Lung (tissue), 12 donors: Measurements from ENCODE around the gene PPA2. TPM values are rescaled to one million over a fixed set of nuclear protein-coding genes. Genes with fewer than 3 reads are reported as not detected.
A peak's percentile ranks its signal among the peaks of the same experiment; 100 is the strongest.

Experiments
- ATAC-seq: fragments of 200-7000 bp; cut with Tn5 transposase; one replicate; pipeline ENCODE4 v1.9.1; 2020; ENCODE audit warnings: moderate number of reproducible peaks; ENCODE audit not compliant: insufficient read depth, low FRiP score
- DNase-seq, 3 donors: peaks; one replicate each; pipeline ENCODE4 v3.0.0-alpha.2; 2013 to 2017
- H3K27ac ChIP-seq, 2 donors: one replicate each; pipeline ENCODE4 v1.5.1; 2013; ENCODE audit warnings: mild to moderate bottlenecking in 2 of 2, moderate library complexity in 2 of 2, control low read depth in 1 of 2, inconsistent platforms in 1 of 2, low read depth in 1 of 2, low read length in 1 of 2
- H3K27me3 ChIP-seq, 3 donors: one replicate each; pipeline ENCODE4 v1.5.1; 2013; ENCODE audit warnings: low read length in 2 of 3; ENCODE audit not compliant: control insufficient read depth in 3 of 3, insufficient read depth in 3 of 3
- H3K36me3 ChIP-seq, 4 donors: one replicate each; pipeline ENCODE4 v1.5.1; 2013; ENCODE audit warnings: low read length in 4 of 4, mild to moderate bottlenecking in 1 of 4, moderate library complexity in 1 of 4; ENCODE audit not compliant: control insufficient read depth in 4 of 4, insufficient read depth in 4 of 4
- H3K4me1 ChIP-seq, 5 donors: one replicate each; pipeline ENCODE4 v1.5.1; 2013; ENCODE audit warnings: low read length in 5 of 5, mild to moderate bottlenecking in 2 of 5, moderate library complexity in 1 of 5; ENCODE audit not compliant: control insufficient read depth in 5 of 5, insufficient read depth in 5 of 5
- H3K4me3 ChIP-seq: one replicate; pipeline ENCODE4 v1.5.1; 2013; ENCODE audit warnings: mild to moderate bottlenecking, control low read depth, moderate library complexity
- H3K9ac ChIP-seq, 2 donors: one replicate each; pipeline ENCODE4 v1.5.1; 2013; ENCODE audit warnings: low read length in 2 of 2, control low read depth in 1 of 2; ENCODE audit not compliant: insufficient read depth in 1 of 2
- H3K9me3 ChIP-seq, 4 donors: one replicate each; pipeline ENCODE4 v1.5.1; 2013; ENCODE audit warnings: low read length in 3 of 4, mild to moderate bottlenecking in 1 of 4, moderate library complexity in 1 of 4; ENCODE audit not compliant: control insufficient read depth in 4 of 4, insufficient read depth in 3 of 4
- WGBS, 2 donors: extraction: QIAGEN DNeasy Blood & Tissue Kit; methylation state at CpG; one replicate each; pipeline ENCODE4 v1.1.7; 2013; 5-methylcytosine and 5-hydroxymethylcytosine counted together
- polyA plus RNA-seq, 2 donors: library from polyadenylated mRNA; stranded (reverse); fragments of 200-250 nt; gene quantifications; one replicate each; pipeline ENCODE4 v1.2.1, GENCODE V29; 2013
- total RNA-seq, 2 donors: library from RNA; depleted of rRNA in 1 of 2; stranded (reverse); fragments of >200 nt in 1 of 2; gene quantifications; one replicate each; pipeline ENCODE4 v1.2.1, GENCODE V29; 2014 to 2021
- TF ChIP-seq, protein P1 (sequence below): IDR thresholded peaks from 2 replicates; pipeline ENCODE4 v1.5.1; 2012; ENCODE audit warnings: mild to moderate bottlenecking; ENCODE audit errors: control extremely low read depth, extremely low read depth
- donor health status: control.
- donor health status: control.
- donor health status: Bipolar disorder and iron deficiency.
- donor health status: healthy.
- donor health status: DM: yes; HTN: yes; CAD: no.

PPA2 gene
- total and polyA plus RNA-seq, 4 donors: 70.0 to 114 (median 77.1) TPM

DNA sequence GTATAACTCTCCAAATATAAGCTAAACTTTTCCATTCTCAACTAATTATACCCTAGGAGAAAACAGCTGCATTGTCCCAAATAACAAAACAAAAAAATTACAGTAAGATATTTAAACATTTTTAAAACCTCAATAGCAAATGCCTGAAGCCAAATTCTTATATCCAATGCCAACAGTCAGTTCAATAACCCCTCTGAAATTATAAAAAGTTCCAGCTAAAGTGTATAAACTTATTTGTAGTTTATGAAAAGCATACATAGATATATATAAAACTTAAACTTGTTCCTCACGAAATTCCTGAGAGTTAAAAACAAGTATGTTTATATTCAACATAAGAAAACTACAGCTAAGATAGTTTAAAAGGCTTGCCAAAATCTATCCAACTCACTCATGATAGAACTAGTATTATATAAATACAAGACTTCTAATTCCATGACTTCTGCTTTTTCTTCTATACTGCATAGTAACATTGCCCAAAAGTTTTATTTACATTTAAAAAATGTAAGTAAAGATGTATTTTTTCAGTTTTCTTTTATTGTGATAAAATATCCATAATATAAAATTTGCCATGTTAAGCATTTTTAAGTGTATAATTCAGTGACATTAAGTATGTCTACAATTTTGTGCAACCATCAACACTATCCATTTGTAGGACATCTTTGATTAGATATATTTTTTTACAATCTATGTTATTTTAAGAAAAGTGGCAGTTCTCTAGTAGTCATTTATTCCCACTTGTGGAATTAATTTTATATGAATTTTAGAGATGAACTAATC is 72.8 kb downstream of the PPA2 start:
- H3K27me3 ChIP-seq: no peaks in the 10 kb centered on the region
- H3K9me3 ChIP-seq: no peaks in the 10 kb centered on the region
- no peak for ATAC-seq
- no peak overlapping the region for H3K27ac ChIP-seq
- peaks cover 0 to 30% (median 0%) of the 10 kb centered on the region in 5 donors for H3K4me1 ChIP-seq
- WGBS, 2 donors: 78 to 91% methylated on average over 1 of the region's 1 CpG
- H3K36me3 ChIP-seq: peaks cover 2 to 7% (median 3%) of the 10 kb centered on the region in 4 donors
- H3K4me3 ChIP-seq: no peak overlapping the region
- DNase-seq: peak in 2 of 3 donors; percentile 91
- H3K9ac ChIP-seq: no peak overlapping the region
- TF ChIP-seq, protein P1, sequence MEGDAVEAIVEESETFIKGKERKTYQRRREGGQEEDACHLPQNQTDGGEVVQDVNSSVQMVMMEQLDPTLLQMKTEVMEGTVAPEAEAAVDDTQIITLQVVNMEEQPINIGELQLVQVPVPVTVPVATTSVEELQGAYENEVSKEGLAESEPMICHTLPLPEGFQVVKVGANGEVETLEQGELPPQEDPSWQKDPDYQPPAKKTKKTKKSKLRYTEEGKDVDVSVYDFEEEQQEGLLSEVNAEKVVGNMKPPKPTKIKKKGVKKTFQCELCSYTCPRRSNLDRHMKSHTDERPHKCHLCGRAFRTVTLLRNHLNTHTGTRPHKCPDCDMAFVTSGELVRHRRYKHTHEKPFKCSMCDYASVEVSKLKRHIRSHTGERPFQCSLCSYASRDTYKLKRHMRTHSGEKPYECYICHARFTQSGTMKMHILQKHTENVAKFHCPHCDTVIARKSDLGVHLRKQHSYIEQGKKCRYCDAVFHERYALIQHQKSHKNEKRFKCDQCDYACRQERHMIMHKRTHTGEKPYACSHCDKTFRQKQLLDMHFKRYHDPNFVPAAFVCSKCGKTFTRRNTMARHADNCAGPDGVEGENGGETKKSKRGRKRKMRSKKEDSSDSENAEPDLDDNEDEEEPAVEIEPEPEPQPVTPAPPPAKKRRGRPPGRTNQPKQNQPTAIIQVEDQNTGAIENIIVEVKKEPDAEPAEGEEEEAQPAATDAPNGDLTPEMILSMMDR: no peak

DNA sequence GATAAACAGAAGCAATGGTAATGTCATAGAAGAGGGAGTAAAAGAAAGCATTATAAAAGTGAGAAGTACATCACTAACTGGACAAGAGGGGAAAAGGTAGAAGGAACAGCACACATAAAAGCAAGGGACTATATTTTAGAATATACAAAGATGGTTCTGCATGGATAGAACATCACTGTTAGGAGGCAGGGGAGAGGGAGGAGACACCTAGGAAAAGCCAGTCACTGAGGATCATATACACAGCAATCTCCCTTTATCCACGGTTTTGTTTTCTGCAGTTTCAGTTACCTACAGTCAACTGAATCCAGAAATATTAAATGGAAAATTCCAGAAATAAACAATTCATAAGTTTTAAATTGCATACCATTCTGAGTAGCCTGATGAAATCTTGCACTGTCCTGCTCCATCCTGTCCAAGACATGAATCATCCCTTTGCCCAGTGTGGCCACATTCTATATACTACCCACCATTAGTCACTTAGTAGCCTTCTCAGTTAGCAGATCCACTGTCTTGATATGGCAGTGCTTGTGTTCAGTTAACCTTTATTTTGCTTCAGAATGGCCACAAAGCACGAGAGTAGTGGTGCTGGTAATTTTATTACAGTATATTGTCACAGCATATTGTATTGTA is 74.2 kb downstream of the PPA2 start:
- Histone ChIP-seq H3K4me1 (peaks cover 0 to 31% (median 0%) of the 10 kb centered on the region in 5 donors), H3K27ac (no peak overlapping the region), H3K36me3 (peaks cover 0 to 12% (median 3%) of the 10 kb centered on the region in 4 donors), H3K4me3 (no peak overlapping the region), H3K27me3 (no peaks in the 10 kb centered on the region), H3K9me3 (no peaks in the 10 kb centered on the region), H3K9ac (no peak overlapping the region)
- ATAC-seq: no peak
- TF ChIP-seq, protein P1: no peak
- 92 to 98% methylated on average over 2 of the region's 2 CpGs for WGBS, 2 donors
- DNase-seq: no peak

DNA sequence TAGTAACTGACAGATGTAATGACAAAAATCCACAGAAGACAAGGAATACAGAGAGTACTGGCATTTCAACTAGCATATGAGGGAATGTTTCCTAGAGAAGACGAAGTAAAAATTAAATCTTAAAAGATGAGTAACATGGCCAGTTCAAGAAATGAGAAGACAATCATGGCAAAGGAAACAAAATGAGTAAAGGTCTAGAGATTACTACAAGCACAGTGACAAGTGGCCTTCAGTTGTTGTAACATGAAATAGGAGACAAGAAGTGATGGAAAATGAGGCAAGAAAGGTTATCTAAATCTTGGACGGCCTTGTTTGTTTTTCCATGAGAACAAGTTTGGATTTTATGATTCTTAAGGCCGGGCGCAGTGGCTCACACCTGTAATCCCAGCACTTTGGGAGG is 81.0 kb downstream of the PPA2 start:
- Histone ChIP-seq H3K4me1 (peaks cover 0 to 6% (median 0%) of the 10 kb centered on the region in 5 donors), H3K27ac (no peak overlapping the region), H3K9ac (no peak overlapping the region), H3K4me3 (no peak overlapping the region), H3K27me3 (no peaks in the 10 kb centered on the region), H3K9me3 (no peaks in the 10 kb centered on the region), H3K36me3 (peaks cover 0 to 12% (median 4%) of the 10 kb centered on the region in 4 donors)
- no peak for ATAC-seq
- 67 to 73% methylated on average over 4 of the region's 4 CpGs for WGBS, 2 donors
- DNase-seq: no peak
- TF ChIP-seq, protein P1: no peak
